Heart left ventricle (tissue), 13 donors: ENCODE data around the gene ZMYM3.

Experiments used
- CTCF ChIP-seq, 12 donors: fragments of 200-600 bp; sonication (generic) in 4 of 12; IDR thresholded peaks; one replicate each; pipeline versions ENCODE4 v1.5.0 to v1.8.0; 2018 to 2022; ENCODE audit warnings: antibody characterized with exemption in 12 of 12, mild to moderate bottlenecking in 5 of 12
- POLR2A ChIP-seq, 2 donors: fragments of 450-650 bp; IDR thresholded peaks; one replicate each; pipeline ENCODE4 v1.6.1; 2017; ENCODE audit warnings: antibody characterized with exemption in 2 of 2, mild to moderate bottlenecking in 2 of 2, moderate library complexity in 2 of 2
- donor health status: ischemic (EF 13 %, LVEDD 7.1; RV severe dilation, severe dysfunction).
- donor health status: DM: no; HTN: yes; CAD: no.
- donor health status: DM: no; HTN: no; CAD: no.
- donor health status: ischemic (EF 25% LVEDD 6.9; RV normal size, moderate dysfunction).
- donor health status: ischemic (EF 25% LVEDD 5.7; RV mildly dilated, moderate dysfunction).
- donor health status: ischemic (EF 35%, LVEDD 5.7; RV mildly dilated, moderate dysfunction).
- donor health status: nonischemic (EF 11% LVEDD 7.7; RV severe dilation, severe dysfunction).
- donor health status: DM: yes; HTN: yes; CAD: no.
- donor health status: PGD.
- donor health status: ischemic (EF 29% LVEDD 5.4; RV normal size, mild dysfunction).
- donor health status: nonischemic (EF 23%, LVEDD 6.1; RV moderate dilation, normal function).

- TF ChIP-seq CTCF (IDR thresholded peaks at IDR 0.05) (no peak), POLR2A (IDR thresholded peaks at IDR 0.05) (no peak)
Measured at GRCh38 chrX:71250841-71251240, 3.1 kb downstream of the ZMYM3 start.
